ENCODE measurements around the gene MTMR2.

GRCh38 chr11:95792200-95792599, 131.7 kb downstream of the MTMR2 start:
- TF ChIP-seq EZH2 (IDR thresholded peaks at IDR 0.05): no peak
- TF ChIP-seq CTCF (IDR thresholded peaks at IDR 0.05 in 2 of 3, conservative IDR thresholded peaks at IDR 0.05 in 1 of 3; ENCODE audit: borderline replicate concordance in 1 of 3, insufficient read depth in 1 of 3, low read depth in 2 of 3, low read length in 2 of 3): no peak
- no peak for TF ChIP-seq SIN3A (IDR thresholded peaks at IDR 0.05; ENCODE audit: low read depth)
- TF ChIP-seq FOSL1 (IDR thresholded peaks at IDR 0.05; ENCODE audit: low read depth): no peak
- TF ChIP-seq RAD21 (IDR thresholded peaks at IDR 0.05; ENCODE audit: low read depth): no peak
- no peak for TF ChIP-seq TCF7L2 (IDR thresholded peaks at IDR 0.05; ENCODE audit: borderline replicate concordance, extremely low read depth, insufficient read depth, insufficient read length)
- no peak for TF ChIP-seq EZH2phosphoT487 (IDR thresholded peaks at IDR 0.05; ENCODE audit: borderline replicate concordance)
- no peak for TF ChIP-seq REST (IDR thresholded peaks at IDR 0.05; ENCODE audit: low read depth)
- no peak for TF ChIP-seq SP1 (IDR thresholded peaks at IDR 0.05; ENCODE audit: low read depth)
- no peak for TF ChIP-seq JUND (IDR thresholded peaks at IDR 0.05)
- TF ChIP-seq MAX (IDR thresholded peaks at IDR 0.05): no peak
- TF ChIP-seq POLR2A (IDR thresholded peaks at IDR 0.05; ENCODE audit: borderline replicate concordance, extremely low read depth, insufficient read depth, insufficient read length): no peak
